ENCODE measurements around the gene DAZAP1.

DNA sequence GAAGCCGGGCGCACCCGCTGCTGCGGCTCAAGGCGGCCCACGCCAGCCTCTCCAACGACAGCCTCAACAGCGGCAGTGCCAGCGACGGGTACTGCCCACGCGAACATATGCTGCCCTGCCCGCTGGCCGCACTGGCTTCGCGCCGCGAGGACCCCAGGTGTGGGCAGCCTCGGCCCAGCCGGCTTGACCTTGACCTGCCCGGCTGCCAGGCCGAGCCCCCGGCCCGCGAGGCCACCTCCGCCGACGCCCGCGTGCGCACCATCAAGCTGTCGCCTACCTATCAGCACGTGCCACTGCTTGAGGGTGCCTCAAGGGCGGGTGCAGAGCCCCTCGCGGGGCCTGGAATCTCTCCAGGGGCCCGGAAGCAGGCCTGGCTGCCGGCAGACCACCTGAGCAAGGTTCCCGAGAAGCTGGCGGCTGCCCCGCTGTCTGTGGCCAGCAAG, 58.7 kb downstream of the DAZAP1 start:
- TF ChIP-seq POLR2A (IDR thresholded peaks at IDR 0.05) (no peak), EP300 (IDR thresholded peaks at IDR 0.05) (no peak)
- TF ChIP-seq, protein P1, sequence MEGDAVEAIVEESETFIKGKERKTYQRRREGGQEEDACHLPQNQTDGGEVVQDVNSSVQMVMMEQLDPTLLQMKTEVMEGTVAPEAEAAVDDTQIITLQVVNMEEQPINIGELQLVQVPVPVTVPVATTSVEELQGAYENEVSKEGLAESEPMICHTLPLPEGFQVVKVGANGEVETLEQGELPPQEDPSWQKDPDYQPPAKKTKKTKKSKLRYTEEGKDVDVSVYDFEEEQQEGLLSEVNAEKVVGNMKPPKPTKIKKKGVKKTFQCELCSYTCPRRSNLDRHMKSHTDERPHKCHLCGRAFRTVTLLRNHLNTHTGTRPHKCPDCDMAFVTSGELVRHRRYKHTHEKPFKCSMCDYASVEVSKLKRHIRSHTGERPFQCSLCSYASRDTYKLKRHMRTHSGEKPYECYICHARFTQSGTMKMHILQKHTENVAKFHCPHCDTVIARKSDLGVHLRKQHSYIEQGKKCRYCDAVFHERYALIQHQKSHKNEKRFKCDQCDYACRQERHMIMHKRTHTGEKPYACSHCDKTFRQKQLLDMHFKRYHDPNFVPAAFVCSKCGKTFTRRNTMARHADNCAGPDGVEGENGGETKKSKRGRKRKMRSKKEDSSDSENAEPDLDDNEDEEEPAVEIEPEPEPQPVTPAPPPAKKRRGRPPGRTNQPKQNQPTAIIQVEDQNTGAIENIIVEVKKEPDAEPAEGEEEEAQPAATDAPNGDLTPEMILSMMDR (IDR thresholded peaks at IDR 0.05): no peak

All from ovary (tissue), 3 donors.